GM12872 (cell line): ENCODE measurements around the gene ADPRH.

Experiments
- TF ChIP-seq, protein P1 (sequence below): IDR thresholded peaks from 3 replicates; pipeline ENCODE4 v1.5.1; 2011; ENCODE audit warnings: low read depth, mild to moderate bottlenecking, low read length, moderate library complexity; ENCODE audit not compliant: insufficient read depth

Gene ADPRH

DNA sequence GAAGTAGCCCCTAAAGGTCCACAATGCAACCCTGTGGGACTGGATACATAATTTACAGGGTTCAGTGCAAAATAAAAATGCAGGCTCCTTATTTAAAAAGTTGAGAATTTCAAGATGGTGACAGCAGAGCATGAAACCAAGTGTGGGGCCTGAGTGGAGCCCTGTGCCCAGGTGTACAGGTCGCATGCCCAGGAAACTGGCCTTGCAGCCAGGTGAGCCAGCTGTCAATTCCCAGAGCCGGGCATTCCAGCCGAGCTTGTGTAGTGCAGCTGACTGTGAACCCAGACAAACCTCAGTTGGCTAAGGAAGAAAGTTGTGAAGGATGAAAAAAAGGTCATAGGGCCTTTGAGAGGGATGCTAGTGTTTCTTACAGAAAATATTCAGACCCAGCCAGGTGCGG, 53.5 kb downstream of the ADPRH start:
- TF ChIP-seq, protein P1, sequence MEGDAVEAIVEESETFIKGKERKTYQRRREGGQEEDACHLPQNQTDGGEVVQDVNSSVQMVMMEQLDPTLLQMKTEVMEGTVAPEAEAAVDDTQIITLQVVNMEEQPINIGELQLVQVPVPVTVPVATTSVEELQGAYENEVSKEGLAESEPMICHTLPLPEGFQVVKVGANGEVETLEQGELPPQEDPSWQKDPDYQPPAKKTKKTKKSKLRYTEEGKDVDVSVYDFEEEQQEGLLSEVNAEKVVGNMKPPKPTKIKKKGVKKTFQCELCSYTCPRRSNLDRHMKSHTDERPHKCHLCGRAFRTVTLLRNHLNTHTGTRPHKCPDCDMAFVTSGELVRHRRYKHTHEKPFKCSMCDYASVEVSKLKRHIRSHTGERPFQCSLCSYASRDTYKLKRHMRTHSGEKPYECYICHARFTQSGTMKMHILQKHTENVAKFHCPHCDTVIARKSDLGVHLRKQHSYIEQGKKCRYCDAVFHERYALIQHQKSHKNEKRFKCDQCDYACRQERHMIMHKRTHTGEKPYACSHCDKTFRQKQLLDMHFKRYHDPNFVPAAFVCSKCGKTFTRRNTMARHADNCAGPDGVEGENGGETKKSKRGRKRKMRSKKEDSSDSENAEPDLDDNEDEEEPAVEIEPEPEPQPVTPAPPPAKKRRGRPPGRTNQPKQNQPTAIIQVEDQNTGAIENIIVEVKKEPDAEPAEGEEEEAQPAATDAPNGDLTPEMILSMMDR = no peak

DNA sequence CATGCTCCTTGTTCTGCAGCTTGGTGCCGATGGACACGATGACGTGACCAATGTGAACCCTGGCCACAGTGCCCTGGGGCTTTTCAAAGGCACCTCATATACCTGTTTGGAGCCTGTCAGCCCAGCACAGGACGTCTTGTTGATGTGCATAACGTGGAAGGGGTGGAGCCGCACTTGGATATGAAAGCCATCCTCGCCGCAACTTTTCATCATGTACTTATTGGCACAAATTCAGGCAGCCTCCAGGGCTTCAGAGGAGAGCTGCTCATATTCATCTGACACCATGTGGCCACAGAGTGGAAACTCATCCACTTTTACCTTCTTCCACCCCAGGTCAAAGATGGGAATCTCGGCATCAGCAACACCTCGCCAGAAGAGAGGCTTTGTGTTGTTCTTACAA, 56.4 kb downstream of the ADPRH start:
- TF ChIP-seq, protein P1 = 0 out of 3 replicates have a peak, but pooled peaks have one; percentile 4

DNA sequence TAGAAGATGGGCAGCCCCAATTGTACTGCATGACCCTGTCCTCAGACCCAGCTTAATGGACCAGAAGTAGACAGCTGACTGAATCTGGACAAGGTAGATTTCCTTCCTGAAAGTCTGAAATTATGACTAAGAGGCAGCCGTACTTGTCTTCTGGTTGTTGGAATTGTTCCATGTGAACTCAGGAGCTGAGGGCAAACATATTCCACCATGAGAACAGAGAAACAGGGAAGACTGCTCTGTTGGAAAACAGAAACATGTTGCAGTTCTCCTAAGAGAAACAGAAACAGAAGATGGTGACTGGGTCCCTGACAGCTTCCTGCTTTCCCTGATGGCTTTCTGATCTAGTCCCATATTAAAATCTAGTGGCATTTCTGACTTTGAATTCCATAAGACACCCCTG, 57.0 kb downstream of the ADPRH start:
- TF ChIP-seq, protein P1 = no peak

DNA sequence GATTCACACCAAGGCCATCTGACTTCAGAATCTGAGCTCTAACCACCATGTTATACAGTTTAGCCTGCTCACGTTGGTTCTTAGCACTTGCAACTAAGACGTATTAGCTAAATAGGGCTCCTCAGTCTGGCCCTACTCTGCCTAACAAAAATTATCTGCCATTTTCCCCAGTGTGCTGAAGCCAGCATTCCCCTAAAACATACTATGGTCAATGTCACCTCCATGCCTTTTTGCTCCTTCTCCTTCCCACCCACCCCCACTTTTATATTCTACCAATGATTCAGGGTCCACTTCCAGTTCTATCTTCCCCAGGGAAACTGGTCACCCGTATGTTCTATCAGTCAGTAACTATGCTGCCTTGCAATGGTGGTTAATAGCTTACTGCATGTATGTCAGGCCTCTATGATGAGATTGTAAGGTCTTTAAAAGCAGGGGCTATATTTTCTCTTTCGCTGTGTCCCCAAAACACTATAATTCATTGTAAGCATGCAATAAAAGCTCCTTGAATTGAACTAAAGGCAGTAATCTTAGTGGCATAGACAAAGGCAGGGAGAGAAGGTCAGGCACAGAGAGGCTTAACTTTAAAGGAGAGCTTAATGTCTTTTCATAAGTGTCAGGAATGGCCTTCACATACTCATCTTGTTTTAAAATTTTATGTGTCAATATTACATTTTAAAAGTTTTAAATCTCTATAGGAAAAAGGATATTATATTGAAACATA, 57.8 kb downstream of the ADPRH start:
- TF ChIP-seq, protein P1 = no peak

DNA sequence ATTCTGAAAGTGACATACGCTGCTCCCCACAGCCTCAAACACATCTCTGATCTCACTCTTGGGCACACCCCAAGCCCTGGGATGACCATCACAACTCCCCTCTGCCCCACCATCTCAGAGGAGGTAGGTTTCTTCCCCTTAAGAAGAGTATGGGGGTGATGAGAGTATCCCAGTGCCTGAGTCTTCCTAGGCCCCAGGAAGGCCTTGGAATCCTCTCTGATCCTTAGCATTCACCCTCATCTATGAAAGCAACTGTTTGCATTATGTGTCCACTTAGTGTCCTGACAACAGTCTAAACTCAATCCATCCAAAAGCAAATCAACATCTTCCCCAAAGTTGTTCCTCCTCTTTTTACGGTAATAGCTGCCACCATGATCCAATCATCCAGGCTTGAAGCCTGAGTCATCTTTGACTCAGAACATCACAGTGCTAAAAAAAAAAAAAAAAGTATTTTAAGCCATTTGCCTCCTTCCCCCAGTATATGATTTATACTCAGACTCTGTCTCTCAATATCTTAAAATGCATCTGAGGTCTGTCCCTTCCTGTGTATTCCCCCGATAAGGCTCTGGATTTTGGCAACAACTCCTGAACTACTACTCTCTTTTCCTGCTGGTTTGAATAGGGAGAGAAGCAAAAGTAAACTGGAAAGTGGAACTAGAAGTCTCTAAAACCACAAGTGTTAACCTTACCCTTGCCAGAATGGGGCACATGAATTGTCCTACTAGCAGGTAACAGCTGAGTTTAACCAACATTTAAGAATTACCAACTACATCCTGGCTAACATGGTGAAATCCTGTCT, 58.6 kb downstream of the ADPRH start:
- TF ChIP-seq, protein P1 = no peak
